Adrenal gland (tissue), 5 donors: ENCODE results near the gene MOSPD3.

Source experiments
- CTCF ChIP-seq, 6 experiments: fragments of 450-650 bp in 4 of 6; fragments of 200-600 bp in 2 of 6; sonication (generic) in 1 of 6; IDR thresholded peaks; 1 replicate in 5 of 6; 2 replicates in 1 of 6; pipeline versions ENCODE4 v1.5.1 to v1.8.0; 2016 to 2021; ENCODE audit warnings: antibody characterized with exemption in 6 of 6, mild to moderate bottlenecking in 2 of 6, moderate library complexity in 1 of 6
- POLR2A ChIP-seq, 2 donors: fragments of 450-650 bp; IDR thresholded peaks; one replicate each; pipeline ENCODE4 v1.6.1; 2017; ENCODE audit warnings: antibody characterized with exemption in 2 of 2, mild to moderate bottlenecking in 2 of 2, moderate library complexity in 1 of 2
- donor health status: DM: no; HTN: no; CAD: no.

- no peak for TF ChIP-seq CTCF (IDR thresholded peaks at IDR 0.05)
- TF ChIP-seq POLR2A (IDR thresholded peaks at IDR 0.05) = peak in 1 of 2 donors; percentile 15
These were observed 44.0 kb upstream of the MOSPD3 start for GRCh38 chr7:100568176-100568895.
